PC-9 (cell line): ENCODE results near the gene SMYD2. TPM values are rescaled to one million over a fixed set of nuclear protein-coding genes. Genes with fewer than 3 reads are reported as not detected.

ENCODE experiments used
- BruUV-seq: library from RNA; stranded (reverse); fragments of 400-500 nt; replicated peaks from 2 replicates; lab custom pipeline; 2021; lab: Mats Ljungman, UMichigan
- CTCF ChIA-PET: fragments of 300-600 bp; sonication (Branson Sonifier 250); formaldehyde crosslinking; loops from one replicate; lab custom pipeline; 2022; ENCODE audit warnings: antibody characterized with exemption; lab: Charles Lee
- POLR2A ChIA-PET: fragments of 300-600 bp; sonication (Branson Sonifier 250); formaldehyde crosslinking; loops from one replicate; lab custom pipeline; 2022; ENCODE audit warnings: antibody characterized with exemption; ENCODE audit not compliant: unreplicated experiment; lab: Charles Lee
- DNase-seq, 2 experiments: peaks; one replicate each; pipeline versions ENCODE4 v3.0.0 to v3.0.0-alpha.2; 2015 to 2022; ENCODE audit warnings: mixed read lengths in 1 of 2
- H2AFZ ChIP-seq: fragments of 200-600 bp; sonication (generic); 2 replicates; pipeline ENCODE4 v1.8.1; 2017; ENCODE audit warnings: antibody characterized with exemption
- H3F3A ChIP-seq: fragments of 200-600 bp; sonication (generic); 2 replicates; pipeline ENCODE4 v1.8.1; 2017; ENCODE audit warnings: antibody characterized with exemption, mild to moderate bottlenecking, low read depth; ENCODE audit not compliant: insufficient read depth
- H3K27ac ChIP-seq: fragments of 200-600 bp; sonication (generic); 2 replicates; pipeline ENCODE4 v1.6.1; 2016; ENCODE audit warnings: mixed run types
- H3K27me3 ChIP-seq: fragments of 200-600 bp; sonication (generic); 2 replicates; pipeline ENCODE4 v1.6.1; 2016; ENCODE audit warnings: low read depth, mixed run types; ENCODE audit not compliant: insufficient read depth
- H3K36me3 ChIP-seq: fragments of 200-600 bp; sonication (generic); 2 replicates; pipeline ENCODE4 v1.6.1; 2016; ENCODE audit warnings: low read depth, mixed run types
- H3K4me1 ChIP-seq: fragments of 200-600 bp; sonication (generic); replicated peaks from 2 replicates; pipeline ENCODE4 v1.6.1; 2016; ENCODE audit warnings: mixed run types; ENCODE audit not compliant: insufficient read depth
- H3K4me2 ChIP-seq: fragments of 200-600 bp; sonication (generic); 2 replicates; pipeline ENCODE4 v1.6.1; 2017; ENCODE audit warnings: mixed run types
- H3K4me3 ChIP-seq: fragments of 200-600 bp; sonication (generic); 2 replicates; pipeline ENCODE4 v1.6.1; 2016; ENCODE audit warnings: mixed run types
- H3K79me2 ChIP-seq: fragments of 200-600 bp; sonication (generic); 2 replicates; pipeline ENCODE4 v1.6.1; 2017; ENCODE audit warnings: low read depth, mixed run types
- H3K9me2 ChIP-seq: fragments of 200-600 bp; sonication (generic); 2 replicates; pipeline ENCODE4 v1.8.1; 2017; ENCODE audit warnings: mild to moderate bottlenecking; ENCODE audit not compliant: insufficient read depth
- H3K9me3 ChIP-seq: fragments of 200-600 bp; sonication (generic); 2 replicates; pipeline ENCODE4 v1.8.1; 2016; ENCODE audit warnings: low read depth; ENCODE audit not compliant: insufficient read depth
- H4K20me1 ChIP-seq: fragments of 200-600 bp; sonication (generic); 2 replicates; pipeline ENCODE4 v1.8.1; 2017; ENCODE audit not compliant: insufficient read depth
- CTCF ChIP-seq: fragments of 200-600 bp; sonication (generic); conservative IDR thresholded peaks from 2 replicates; pipeline ENCODE4 v1.6.1; 2017; ENCODE audit warnings: mixed run types, antibody characterized with exemption, mild to moderate bottlenecking, moderate library complexity
- EZH2 ChIP-seq: fragments of 200-600 bp; sonication (generic); IDR thresholded peaks from 2 replicates; pipeline ENCODE4 v1.8.0; 2017; ENCODE audit warnings: antibody characterized with exemption, low read depth
- intact Hi-C: fragments of 100-400 bp; cut with micrococcal nuclease; formaldehyde crosslinking; loops from one replicate; pipeline ENCODE4 v1.10.0; 2022; ENCODE audit not compliant: unreplicated experiment
- total RNA-seq: library from RNA; stranded (reverse); gene quantifications from 2 replicates; pipeline ENCODE4 v1.2.3, GENCODE V29; 2021

The SMYD2 gene
- total RNA-seq, 1 experiment from 2014 or later, result 36.4 TPM

GRCh38 chr1:214330715-214331114, 49.8 kb downstream of the SMYD2 start:
- Histone ChIP-seq H3K9me3 (no peaks in the 10 kb centered on the region), H3K79me2 (no peaks in the 10 kb centered on the region), H4K20me1 (no peaks in the 10 kb centered on the region), H2AFZ (no peak overlapping the region), H3K27ac (no peak overlapping the region), H3K4me2 (no peak overlapping the region), H3K4me1 (peaks cover 15% of the 10 kb centered on the region; the same call in 1 of the 2 replicates), H3K36me3 (no peaks in the 10 kb centered on the region), H3K4me3 (no peak overlapping the region), H3K27me3 (no peaks in the 10 kb centered on the region), H3K9me2 (no peaks in the 10 kb centered on the region), H3F3A (peaks cover 16% of the 10 kb centered on the region; the same call in 1 of the 2 replicates)
- CTCF ChIA-PET, result interaction anchor here (3.2 to 3.9 kb wide), 3 partner anchors 69 to 117 kb away, joined by 23 to 73 read pairs (median 34); no protein-coding TSS in a partner anchor
- no peak for DNase-seq
- no peak for TF ChIP-seq EZH2
- no peak for TF ChIP-seq CTCF
- POLR2A ChIA-PET, result interaction anchor here (0.5 kb wide), 1 partner anchor 210 kb away, joined by 4 read pairs; no protein-coding TSS in a partner anchor
- intact Hi-C loops, result no loop called here
- no TSS peak for BruUV-seq

GRCh38 chr1:214331180-214331579, 50.2 kb downstream of the SMYD2 start:
- no peak for DNase-seq
- intact Hi-C loops, result no loop called here

GRCh38 chr1:214331827-214332423, 51.0 kb downstream of the SMYD2 start:
- POLR2A ChIA-PET, result interaction anchor here (0.6 to 0.7 kb wide), 4 partner anchors 48 to 271 kb away, joined by 3 to 6 read pairs (median 4); partner anchors contain the start of gene CENPF

More at GRCh38 chr1:214331180-214331579, 50.2 kb downstream of the SMYD2 start:
- H3K79me2 ChIP-seq, result no peaks in the 10 kb centered on the region
- H3K4me1 ChIP-seq, result peaks cover 15% of the 10 kb centered on the region; the same call in 1 of the 2 replicates
- H3K4me2 ChIP-seq, result no peak overlapping the region
- no peak for TF ChIP-seq CTCF
- TF ChIP-seq EZH2, result no peak
- peaks cover 16% of the 10 kb centered on the region; the same call in 1 of the 2 replicates for H3F3A ChIP-seq
- BruUV-seq, result no TSS peak
- H3K9me3 ChIP-seq, result no peaks in the 10 kb centered on the region
- no peaks in the 10 kb centered on the region for H4K20me1 ChIP-seq
- no peak overlapping the region for H2AFZ ChIP-seq
- no peaks in the 10 kb centered on the region for H3K36me3 ChIP-seq
- H3K9me2 ChIP-seq, result no peaks in the 10 kb centered on the region
- H3K27ac ChIP-seq, result no peak overlapping the region
- ChIA-PET CTCF (interaction anchor here (0.5 to 3.2 kb wide), 6 partner anchors 59 to 296 kb away, joined by 3 to 34 read pairs (median 12); no protein-coding TSS in a partner anchor), POLR2A (interaction anchor here (0.7 kb wide), 2 partner anchors 117 to 272 kb away, joined by 3 to 6 read pairs; partner anchors contain the start of gene CENPF)
- no peaks in the 10 kb centered on the region for H3K27me3 ChIP-seq
- H3K4me3 ChIP-seq, result no peak overlapping the region

More at GRCh38 chr1:214331827-214332423, 51.0 kb downstream of the SMYD2 start:
- Histone ChIP-seq H3K9me2 (no peaks in the 10 kb centered on the region), H3K27ac (no peak overlapping the region), H3K79me2 (no peaks in the 10 kb centered on the region), H3K4me2 (no peak overlapping the region), H2AFZ (no peak overlapping the region), H3K4me1 (peaks cover 8% of the 10 kb centered on the region; the same call in 1 of the 2 replicates), H3K4me3 (no peak overlapping the region), H3F3A (peaks cover 12% of the 10 kb centered on the region; the same call in 1 of the 2 replicates), H3K27me3 (no peaks in the 10 kb centered on the region), H3K36me3 (no peaks in the 10 kb centered on the region), H4K20me1 (no peaks in the 10 kb centered on the region), H3K9me3 (no peaks in the 10 kb centered on the region)
- BruUV-seq, result no TSS peak
- intact Hi-C loops, result loop anchor here (2.0 kb wide), 1 partner anchor 1195 kb away; no protein-coding TSS in a partner anchor
- TF ChIP-seq CTCF (peak; percentile 88), EZH2 (no peak)
- CTCF ChIA-PET, result interaction anchor here (0.5 to 3.2 kb wide), 10 partner anchors 18 to 1087 kb away, joined by 3 to 34 read pairs (median 3); no protein-coding TSS in a partner anchor
- peak in 1 of 2 experiments; percentile 38 for DNase-seq
